GM12873 (cell line): Measurements from ENCODE around the gene ZNF485.

Experiments
- TF ChIP-seq, protein P1 (sequence below): IDR thresholded peaks from 2 replicates; pipeline ENCODE4 v1.5.1; 2012; ENCODE audit warnings: low read depth, mild to moderate bottlenecking, moderate library complexity, low read length, control low read depth; ENCODE audit not compliant: insufficient read depth; ENCODE audit errors: missing control alignments

ZNF485 gene

DNA sequence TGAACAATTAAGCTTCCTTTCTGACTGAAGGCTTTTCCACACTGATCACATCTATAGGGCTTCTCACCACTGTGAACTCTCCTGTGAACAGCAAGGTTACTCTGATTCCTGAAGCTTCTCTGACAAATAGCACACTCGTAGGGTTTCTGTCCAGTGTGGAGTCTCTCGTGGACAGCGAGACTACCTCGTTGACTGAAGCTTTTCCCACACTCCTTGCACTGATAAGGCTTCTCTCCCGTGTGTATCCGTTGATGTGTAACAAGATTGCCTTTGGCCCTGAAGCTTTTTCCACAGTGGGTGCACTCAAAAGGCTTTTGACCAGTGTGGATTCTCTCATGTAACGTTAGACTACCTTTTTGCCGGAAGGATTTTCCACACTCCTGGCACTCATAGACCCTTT lies 38.0 kb downstream of the ZNF485 start:
- TF ChIP-seq, protein P1, sequence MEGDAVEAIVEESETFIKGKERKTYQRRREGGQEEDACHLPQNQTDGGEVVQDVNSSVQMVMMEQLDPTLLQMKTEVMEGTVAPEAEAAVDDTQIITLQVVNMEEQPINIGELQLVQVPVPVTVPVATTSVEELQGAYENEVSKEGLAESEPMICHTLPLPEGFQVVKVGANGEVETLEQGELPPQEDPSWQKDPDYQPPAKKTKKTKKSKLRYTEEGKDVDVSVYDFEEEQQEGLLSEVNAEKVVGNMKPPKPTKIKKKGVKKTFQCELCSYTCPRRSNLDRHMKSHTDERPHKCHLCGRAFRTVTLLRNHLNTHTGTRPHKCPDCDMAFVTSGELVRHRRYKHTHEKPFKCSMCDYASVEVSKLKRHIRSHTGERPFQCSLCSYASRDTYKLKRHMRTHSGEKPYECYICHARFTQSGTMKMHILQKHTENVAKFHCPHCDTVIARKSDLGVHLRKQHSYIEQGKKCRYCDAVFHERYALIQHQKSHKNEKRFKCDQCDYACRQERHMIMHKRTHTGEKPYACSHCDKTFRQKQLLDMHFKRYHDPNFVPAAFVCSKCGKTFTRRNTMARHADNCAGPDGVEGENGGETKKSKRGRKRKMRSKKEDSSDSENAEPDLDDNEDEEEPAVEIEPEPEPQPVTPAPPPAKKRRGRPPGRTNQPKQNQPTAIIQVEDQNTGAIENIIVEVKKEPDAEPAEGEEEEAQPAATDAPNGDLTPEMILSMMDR: no peak

DNA sequence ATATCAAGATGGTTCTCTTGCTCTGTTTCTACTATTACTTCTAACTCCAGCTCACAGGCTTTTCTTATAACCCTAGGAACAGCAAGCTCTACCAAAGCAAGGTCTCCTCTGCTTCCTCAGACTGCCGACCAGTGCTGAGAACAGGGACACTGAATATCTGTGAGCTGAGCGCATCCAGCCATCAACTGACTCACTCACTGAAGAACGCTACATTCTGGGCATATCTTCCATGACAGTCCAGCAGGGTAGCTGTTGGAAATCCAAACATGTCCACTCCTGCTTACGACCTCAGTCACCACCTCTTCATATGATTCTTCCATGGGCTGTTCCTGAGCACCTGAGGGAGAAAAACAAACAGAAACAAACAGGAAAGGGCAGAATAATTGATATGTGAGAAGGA lies 39.6 kb downstream of the ZNF485 start:
- TF ChIP-seq, protein P1: no peak

DNA sequence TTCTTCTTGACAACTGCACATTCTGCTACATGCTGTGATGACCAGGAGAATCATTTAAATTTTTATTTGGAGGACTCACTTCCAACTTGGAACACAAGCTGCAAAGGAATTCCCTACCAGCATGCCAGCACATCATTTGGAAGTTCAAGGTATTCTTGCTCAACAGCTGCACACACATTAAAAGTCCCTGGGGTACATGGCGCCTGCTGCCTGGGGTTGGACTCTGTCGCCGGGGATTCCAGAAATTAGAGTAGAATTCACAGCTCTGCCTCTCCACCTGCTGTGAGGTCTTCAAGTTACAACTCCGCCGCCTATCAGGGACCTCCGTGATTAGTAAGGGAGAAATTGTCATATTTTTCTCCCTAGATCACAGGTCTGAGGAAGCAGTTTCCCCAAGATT lies 41.3 kb downstream of the ZNF485 start:
- TF ChIP-seq, protein P1: no peak

DNA sequence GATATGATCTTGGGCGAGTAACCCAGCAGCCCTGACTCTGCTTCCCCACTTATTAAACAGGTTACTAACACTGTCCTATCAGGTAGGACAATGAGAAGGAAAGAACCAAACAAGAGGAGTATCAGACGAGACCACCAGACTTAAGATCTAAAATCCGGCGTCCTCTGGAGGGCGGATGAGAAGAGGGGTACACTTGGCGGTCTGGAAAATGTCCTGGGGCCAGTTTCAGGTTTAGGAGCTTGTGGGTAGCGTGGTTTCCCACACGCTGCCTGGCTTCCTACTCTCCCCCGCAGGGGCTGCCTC lies 41.8 kb downstream of the ZNF485 start:
- TF ChIP-seq, protein P1: no peak

GRCh38 chr10:43648398-43649184 lies 42.4 kb downstream of the ZNF485 start, which contains the start of gene ZNF32:
TSS of gene ZNF32 (minus strand) at chr10:43648881. CDS start at chr10:43646133, 2,748 bp downstream.
- TF ChIP-seq, protein P1: no peak

DNA sequence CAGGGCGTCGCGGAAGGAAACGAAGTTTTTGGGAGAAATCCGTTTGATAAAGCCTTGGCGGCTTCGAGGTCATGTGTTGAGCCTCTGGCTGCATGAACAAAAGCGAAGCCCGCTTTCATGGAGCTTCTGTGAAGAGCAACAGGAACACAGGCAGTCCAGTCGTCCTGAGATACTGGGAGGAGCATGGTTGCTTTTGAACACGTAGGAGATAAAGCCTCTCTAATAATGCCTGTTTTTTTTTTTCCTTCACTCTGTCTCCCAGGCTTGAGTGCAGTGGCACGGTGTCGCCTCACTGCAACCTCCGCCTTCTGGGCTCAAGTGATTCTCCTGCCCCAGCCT lies 42.9 kb downstream of the ZNF485 start:
- TF ChIP-seq, protein P1: no peak

DNA sequence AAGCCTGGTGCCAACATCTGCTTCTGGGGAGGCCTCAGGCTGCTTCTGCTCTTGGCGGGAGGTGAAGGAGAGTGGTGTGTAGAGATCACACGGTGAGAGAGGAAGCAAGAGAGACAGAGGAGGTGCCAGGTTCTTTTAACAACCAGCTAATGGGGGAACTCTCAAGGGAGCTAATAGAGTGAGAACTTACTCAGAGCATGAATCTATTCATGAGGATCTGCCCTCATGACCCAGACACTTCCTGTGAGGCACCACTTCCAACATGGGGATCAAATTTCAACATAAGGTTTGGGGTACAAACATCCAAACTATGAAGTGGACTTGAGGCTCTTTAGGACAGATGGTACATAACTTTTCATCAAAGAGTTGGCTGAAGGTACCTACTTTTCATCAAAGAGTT lies 47.5 kb downstream of the ZNF485 start:
- TF ChIP-seq, protein P1: no peak
